HEK293 (cell line): ENCODE measurements around the gene ZMYND15.

Source experiments
- CTCF ChIP-seq: fragments of 450-650 bp; formaldehyde crosslinking; IDR thresholded peaks from 2 replicates; pipeline ENCODE4 v1.5.1; 2016; ENCODE audit warnings: missing biosample characterization, missing genetic modification characterization
- KLF7 ChIP-seq: fragments of 450-650 bp; formaldehyde crosslinking; IDR thresholded peaks from 2 replicates; pipeline ENCODE4 v1.5.1; 2016; ENCODE audit warnings: missing biosample characterization, missing genetic modification characterization, borderline replicate concordance
- PRDM4 ChIP-seq: fragments of 450-650 bp; formaldehyde crosslinking; IDR thresholded peaks from 2 replicates; pipeline ENCODE4 v1.5.1; 2017; ENCODE audit warnings: missing biosample characterization, missing genetic modification characterization
- SP2 ChIP-seq: fragments of 450-650 bp; formaldehyde crosslinking; IDR thresholded peaks from 2 replicates; pipeline ENCODE4 v1.5.1; 2016; ENCODE audit warnings: missing biosample characterization, missing genetic modification characterization
- ZBTB7A ChIP-seq: fragments of 450-650 bp; formaldehyde crosslinking; IDR thresholded peaks from 2 replicates; pipeline ENCODE4 v1.5.1; 2016; ENCODE audit warnings: low read depth, missing biosample characterization, missing genetic modification characterization
- ZNF580 ChIP-seq: fragments of 450-650 bp; formaldehyde crosslinking; IDR thresholded peaks from 2 replicates; pipeline ENCODE4 v1.5.1; 2016; ENCODE audit warnings: missing biosample characterization, missing genetic modification characterization
- ZNF639 ChIP-seq: fragments of 450-650 bp; formaldehyde crosslinking; IDR thresholded peaks from 2 replicates; pipeline ENCODE4 v1.5.1; 2016; ENCODE audit warnings: missing biosample characterization, missing genetic modification characterization

GRCh38 chr17:4739122-4740024, at the start of gene ZMYND15, which contains the start of gene CXCL16:
- TF ChIP-seq KLF7 (tag by site-specific recombination) (no peak), ZNF639 (tag by site-specific recombination) (no peak), ZNF580 (tag by site-specific recombination) (no peak), CTCF (tag by site-specific recombination) (no peak), PRDM4 (tag by site-specific recombination) (no peak), SP2 (tag by site-specific recombination) (peak; percentile 33; the same call in 1 of the 2 replicates), ZBTB7A (tag by site-specific recombination) (no peak)
